Esophagus mucosa (tissue), 1 donor: ENCODE data around the gene FRMD7. TPM values are rescaled to one million over a fixed set of nuclear protein-coding genes. Genes with fewer than 3 reads are reported as not detected.
"Not testable (repeated sequence)": the region's sequence is repeated elsewhere in the genome, so short reads cannot be mapped to it uniquely, and the experiment has no call there.

Experiments
- ATAC-seq: fragments of 200-7000 bp; cut with Tn5 transposase; one replicate; pipeline ENCODE4 v1.9.1; 2020
- total RNA-seq: library from RNA; stranded (reverse); gene quantifications from one replicate; pipeline ENCODE4 v1.2.4, GENCODE V29; 2023
- donor health status: DM: yes; HTN: yes; CAD: no.

FRMD7 gene
- total RNA-seq, 1 donor from 2014 or later, result not detected

- ATAC-seq, result no peak
These were observed 34.5 kb downstream of the FRMD7 start for GRCh38 chrX:132093239-132093860.

- peak; percentile 84 for ATAC-seq
These were observed 35.3 kb downstream of the FRMD7 start for GRCh38 chrX:132092439-132093065.

- no peak for ATAC-seq
These were observed 37.2 kb downstream of the FRMD7 start for GRCh38 chrX:132090403-132091159.

- no peak for ATAC-seq
These were observed 39.0 kb downstream of the FRMD7 start for GRCh38 chrX:132088864-132089263.

GRCh38 chrX:132086672-132087071 is 41.1 kb downstream of the FRMD7 start:
- no peak for ATAC-seq

GRCh38 chrX:132085786-132086185 is 42.0 kb downstream of the FRMD7 start:
- ATAC-seq, result no peak

- ATAC-seq, result no peak
These were observed 49.9 kb downstream of the FRMD7 start for GRCh38 chrX:132077912-132078311.

GRCh38 chrX:132077414-132077813 is 50.4 kb downstream of the FRMD7 start:
- no peak for ATAC-seq

GRCh38 chrX:132071254-132071653 is 56.6 kb downstream of the FRMD7 start:
- ATAC-seq, result peak; percentile 51

- no peak for ATAC-seq
These were observed 59.4 kb downstream of the FRMD7 start for GRCh38 chrX:132068405-132068804.

GRCh38 chrX:132063862-132064261 is 64.0 kb downstream of the FRMD7 start:
- no peak for ATAC-seq

GRCh38 chrX:132063334-132063733 is 64.5 kb downstream of the FRMD7 start:
- ATAC-seq, result no peak

GRCh38 chrX:132059973-132060540 is 67.8 kb downstream of the FRMD7 start:
- ATAC-seq, result no peak

- ATAC-seq, result no peak
These were observed 68.8 kb downstream of the FRMD7 start for GRCh38 chrX:132058975-132059374.

GRCh38 chrX:132058050-132058449 is 69.8 kb downstream of the FRMD7 start:
- ATAC-seq, result no peak

- not testable (repeated sequence) for ATAC-seq
These were observed 76.0 kb downstream of the FRMD7 start for GRCh38 chrX:132051778-132052177.

- ATAC-seq, result no peak
These were observed 81.3 kb downstream of the FRMD7 start for GRCh38 chrX:132046533-132046932.

- ATAC-seq, result no peak
These were observed 82.4 kb downstream of the FRMD7 start for GRCh38 chrX:132045456-132045855.

- ATAC-seq, result no peak
These were observed 82.9 kb downstream of the FRMD7 start for GRCh38 chrX:132044953-132045352.

GRCh38 chrX:132043977-132044376 is 83.8 kb downstream of the FRMD7 start:
- ATAC-seq, result no peak

GRCh38 chrX:132041015-132041414 is 86.8 kb downstream of the FRMD7 start:
- no peak for ATAC-seq

GRCh38 chrX:132040066-132040465 is 87.8 kb downstream of the FRMD7 start:
- ATAC-seq, result no peak

GRCh38 chrX:132037479-132037993 is 90.3 kb downstream of the FRMD7 start:
- no peak for ATAC-seq
